GM21717 (cell line): Measurements from ENCODE around the gene GRXCR1.

Source experiments
- ATAC-seq: cut with Tn5 transposase; IDR thresholded peaks from one replicate; pipeline ENCODE4 v1.9.1; 2021; ENCODE audit warnings: mild to moderate bottlenecking, moderate library complexity; ENCODE audit not compliant: unreplicated experiment

The GRXCR1 gene

GRCh38 chr4:42925921-42926320, 33.4 kb downstream of the GRXCR1 start:
- no peak for ATAC-seq

DNA sequence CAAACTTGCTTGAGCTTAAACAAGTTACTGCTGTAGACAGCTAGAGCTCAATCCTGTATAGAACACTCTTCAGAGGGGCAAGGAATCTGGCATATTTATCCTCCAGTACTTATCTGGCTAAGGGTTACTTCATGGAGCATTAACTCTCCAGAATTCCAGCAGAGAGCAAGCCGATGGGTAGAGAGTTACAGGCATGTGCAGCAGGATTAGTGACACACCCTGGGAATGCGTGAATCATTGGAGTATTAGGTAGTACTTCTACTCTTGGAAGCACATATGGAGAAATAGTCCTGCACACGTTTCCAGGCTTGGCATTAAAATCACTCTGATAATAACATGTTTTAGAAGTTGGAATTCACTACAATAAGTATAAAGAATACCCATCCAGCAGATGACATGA, 35.4 kb downstream of the GRXCR1 start:
- ATAC-seq, result no peak

- ATAC-seq, result no peak
These were observed 36.1 kb downstream of the GRXCR1 start for GRCh38 chr4:42928582-42928981.

GRCh38 chr4:42942216-42942615, 49.7 kb downstream of the GRXCR1 start:
- ATAC-seq, result no peak

DNA sequence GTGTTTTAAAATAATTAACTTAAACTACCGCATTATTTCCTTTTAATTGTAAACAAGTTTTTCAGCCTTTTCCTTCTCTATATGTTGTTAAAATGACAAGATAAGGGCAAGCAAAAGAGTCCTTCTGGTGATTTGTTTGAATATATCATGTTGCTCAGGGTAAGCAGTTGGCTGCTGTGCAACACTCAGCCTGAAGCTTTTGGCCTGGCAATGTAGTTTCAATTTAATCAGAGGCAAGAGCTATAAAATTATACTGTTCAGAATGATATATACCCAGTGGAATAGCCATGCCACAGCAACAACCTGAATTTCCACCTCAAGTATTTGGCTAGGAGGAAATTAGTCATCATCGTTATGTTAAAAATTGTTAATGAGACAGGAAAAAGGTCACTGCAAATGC, 53.4 kb downstream of the GRXCR1 start:
- ATAC-seq, result no peak

- ATAC-seq, result no peak
These were observed 60.8 kb downstream of the GRXCR1 start for GRCh38 chr4:42953321-42953720.

DNA sequence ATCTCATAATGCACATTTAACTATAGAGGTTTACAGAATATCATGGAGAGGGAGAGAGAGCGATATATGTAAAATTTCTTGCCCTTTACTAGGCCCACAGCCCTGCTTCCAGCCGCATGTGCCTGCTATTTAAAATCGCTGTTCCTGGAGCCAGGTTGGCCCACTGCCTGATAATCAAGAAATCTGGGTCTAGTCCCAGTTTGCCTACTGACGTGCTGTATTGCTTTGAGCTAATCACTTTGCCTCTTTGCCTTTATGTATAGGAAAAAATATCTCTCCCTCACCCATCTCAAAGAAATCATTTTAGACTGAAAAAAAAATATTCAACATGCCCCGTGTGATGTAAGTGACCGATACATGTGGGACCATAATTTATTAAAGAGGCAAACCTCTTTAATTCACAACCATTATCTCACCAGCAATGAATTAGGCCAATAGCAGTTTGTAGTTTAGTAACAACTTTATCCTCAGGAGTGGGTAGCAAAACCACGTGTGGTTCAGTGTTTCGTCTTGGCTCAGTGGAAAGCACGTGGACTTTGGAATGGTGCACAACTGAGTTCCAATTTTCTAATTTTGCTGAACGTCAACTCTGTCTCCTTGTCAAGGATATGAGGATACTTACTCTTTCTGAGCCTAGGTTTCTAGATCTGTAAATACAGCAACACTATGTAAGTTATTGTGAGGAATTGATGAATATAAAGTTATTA, 62.6 kb downstream of the GRXCR1 start:
- ATAC-seq, result no peak

DNA sequence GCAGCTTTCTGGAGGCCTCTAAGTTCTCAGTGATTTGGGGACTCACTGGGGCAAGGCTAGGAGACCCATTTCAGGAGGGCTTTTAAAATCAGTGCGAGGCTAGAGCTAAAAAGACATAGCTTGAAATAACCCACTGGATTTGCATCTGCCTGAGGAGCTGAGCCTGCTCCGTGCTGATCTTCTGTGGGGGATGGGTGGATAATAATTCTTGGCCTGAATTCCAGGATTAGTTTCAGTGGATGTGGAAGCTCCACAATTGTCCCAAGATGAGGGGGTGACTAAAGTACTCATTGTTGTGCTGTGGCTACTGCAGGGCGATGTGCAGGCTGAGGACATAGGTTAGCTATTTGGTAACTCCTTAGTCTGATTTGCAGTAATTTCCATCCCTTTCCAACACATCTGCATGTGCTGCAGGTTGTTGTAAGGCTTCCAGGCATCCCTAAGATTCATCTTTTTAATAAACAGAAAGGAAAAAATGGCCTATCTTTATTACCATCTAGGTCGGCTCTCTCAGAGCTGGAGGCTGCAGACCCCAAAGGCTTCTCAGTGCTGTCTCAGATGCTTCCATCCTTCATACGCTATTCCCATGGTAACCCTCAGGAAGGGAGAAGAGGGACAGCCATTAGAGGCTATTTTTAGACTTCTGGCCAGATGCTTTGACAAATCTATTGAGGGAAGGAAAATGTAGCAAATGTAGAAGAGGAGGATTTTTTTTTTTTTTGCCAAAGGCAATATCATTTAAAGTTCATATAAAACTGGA, 63.4 kb downstream of the GRXCR1 start:
- ATAC-seq, result no peak

DNA sequence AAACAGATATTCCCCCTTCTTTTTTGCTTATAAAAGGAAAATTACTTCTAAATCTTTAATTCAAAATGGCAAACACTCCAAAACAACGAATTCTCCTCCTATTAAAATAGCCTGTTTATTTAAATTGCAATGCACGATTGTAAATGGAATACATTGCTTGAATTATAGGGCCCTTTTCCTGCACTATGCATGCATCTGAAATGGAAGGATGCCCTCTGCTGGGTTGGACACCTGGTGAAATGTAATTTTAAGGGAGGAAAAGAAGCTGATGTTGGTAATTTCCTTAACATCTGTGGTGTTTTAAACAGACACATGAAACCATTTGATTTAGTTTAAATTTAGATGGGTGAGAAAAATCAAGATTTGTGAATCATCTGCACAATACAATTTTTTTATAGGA, 72.8 kb downstream of the GRXCR1 start:
- ATAC-seq, result no peak

DNA sequence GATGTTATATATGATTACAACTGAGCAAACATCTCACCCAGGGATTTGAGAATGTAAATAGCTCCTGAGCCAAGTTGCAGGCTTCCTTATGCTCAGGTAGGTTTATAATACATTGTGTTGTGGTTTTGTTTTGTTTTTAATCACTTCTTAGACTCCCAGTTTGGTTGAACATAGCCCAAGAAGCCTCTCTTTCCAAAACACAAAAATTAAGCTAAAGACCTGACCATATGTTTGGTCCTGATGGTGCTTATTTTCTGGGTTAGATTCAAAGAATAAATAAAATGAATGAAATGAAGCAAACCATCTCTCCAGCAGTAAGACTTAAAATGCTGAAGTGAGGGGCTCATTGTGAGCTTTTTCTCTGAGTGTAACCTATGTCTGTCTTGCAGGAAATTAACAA, 93.5 kb downstream of the GRXCR1 start:
- no peak for ATAC-seq

- ATAC-seq, result peak; percentile 72
These were observed 102.9 kb downstream of the GRXCR1 start for GRCh38 chr4:42995343-42995944.

DNA sequence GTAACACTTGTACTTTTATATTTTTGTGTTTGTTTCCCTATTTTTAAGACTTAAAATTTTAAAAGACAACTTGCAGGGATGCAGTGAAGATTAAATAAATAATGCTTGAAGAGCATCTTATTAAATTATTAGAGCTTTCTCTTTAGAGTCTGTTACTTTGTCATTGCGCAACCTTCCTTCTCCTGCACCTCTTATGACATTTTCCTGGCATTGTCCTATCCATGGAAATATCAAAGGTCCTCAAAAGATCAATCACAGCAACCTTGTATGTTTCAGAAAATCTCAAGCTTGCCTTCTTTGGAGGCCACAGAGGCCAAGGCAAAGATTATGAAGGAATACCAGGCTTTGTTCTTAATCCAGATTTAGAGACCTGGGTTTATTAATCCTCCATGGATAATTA, 116.3 kb downstream of the GRXCR1 start:
- ATAC-seq, result no peak

GRCh38 chr4:43014256-43014655, 121.7 kb downstream of the GRXCR1 start:
- ATAC-seq, result no peak

DNA sequence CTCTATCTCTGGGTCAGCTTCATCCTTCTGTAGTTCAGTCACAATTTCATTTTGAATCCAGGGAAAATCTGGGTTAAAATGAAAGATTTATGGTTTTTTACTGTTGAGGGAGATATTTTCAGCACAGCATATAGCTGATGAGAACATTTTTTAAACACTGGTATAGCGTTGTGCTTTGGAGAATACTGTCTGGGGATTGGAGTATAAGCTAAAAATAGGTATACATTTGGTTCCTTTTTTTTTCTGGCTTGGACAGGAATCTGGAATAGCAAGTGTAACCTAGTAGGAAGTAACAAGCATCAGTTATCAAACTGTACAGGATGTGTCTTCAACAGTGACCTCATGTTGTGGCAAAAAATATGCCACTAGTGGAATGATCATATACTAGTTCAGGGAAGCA, 149.1 kb downstream of the GRXCR1 start:
- no peak for ATAC-seq

DNA sequence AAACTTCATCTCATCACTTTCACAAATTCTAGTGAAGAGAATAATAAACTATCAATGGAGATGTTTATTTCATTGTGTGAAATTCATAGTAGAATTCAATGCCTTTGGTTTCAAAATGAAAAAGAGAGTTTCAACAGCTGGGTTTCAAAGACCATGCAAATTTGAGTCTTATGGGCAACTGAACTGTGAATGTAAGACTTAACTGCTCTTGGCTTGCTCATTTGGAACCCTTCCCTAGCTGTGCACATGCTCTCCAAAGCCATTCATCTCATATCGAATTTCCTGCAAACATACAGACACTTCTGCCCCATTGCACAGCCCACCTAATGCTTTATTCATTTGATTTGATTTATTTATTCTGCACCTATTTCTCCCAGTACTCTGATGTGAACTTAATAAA, 154.5 kb downstream of the GRXCR1 start:
- ATAC-seq, result no peak

- no peak for ATAC-seq
These were observed 156.1 kb downstream of the GRXCR1 start for GRCh38 chr4:43048570-43048969.

- no peak for ATAC-seq
These were observed 156.8 kb downstream of the GRXCR1 start for GRCh38 chr4:43049326-43049725.

DNA sequence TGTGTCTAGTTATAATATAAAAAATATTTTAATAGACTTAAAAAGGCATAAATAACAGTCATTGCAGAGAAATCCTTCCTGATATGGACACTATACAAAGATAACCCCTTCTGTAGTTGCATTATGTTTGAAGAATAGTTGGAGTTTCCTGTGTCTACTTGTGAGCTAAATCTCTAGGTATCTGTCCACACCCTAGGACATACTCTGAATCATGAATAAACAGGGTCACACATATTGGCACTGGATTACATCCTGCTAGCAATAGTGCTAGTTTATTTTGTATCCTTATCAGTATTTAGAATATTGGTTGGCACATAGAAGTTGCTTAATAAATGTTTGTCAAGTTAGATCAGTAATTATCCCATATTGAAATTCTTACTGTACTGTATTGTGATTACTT, 173.9 kb downstream of the GRXCR1 start:
- no peak for ATAC-seq

GRCh38 chr4:43071069-43071468, 178.6 kb downstream of the GRXCR1 start:
- no peak for ATAC-seq
